ENCODE data around the gene BRICD5. TPM values are rescaled to one million over a fixed set of nuclear protein-coding genes. Genes with fewer than 3 reads are reported as not detected.
A peak's percentile ranks its signal among the peaks of the same experiment; 100 is the strongest.

BRICD5 gene
- total and polyA plus RNA-seq, 2 donors from 2014 or later = 7.2 to 8.2 TPM

DNA sequence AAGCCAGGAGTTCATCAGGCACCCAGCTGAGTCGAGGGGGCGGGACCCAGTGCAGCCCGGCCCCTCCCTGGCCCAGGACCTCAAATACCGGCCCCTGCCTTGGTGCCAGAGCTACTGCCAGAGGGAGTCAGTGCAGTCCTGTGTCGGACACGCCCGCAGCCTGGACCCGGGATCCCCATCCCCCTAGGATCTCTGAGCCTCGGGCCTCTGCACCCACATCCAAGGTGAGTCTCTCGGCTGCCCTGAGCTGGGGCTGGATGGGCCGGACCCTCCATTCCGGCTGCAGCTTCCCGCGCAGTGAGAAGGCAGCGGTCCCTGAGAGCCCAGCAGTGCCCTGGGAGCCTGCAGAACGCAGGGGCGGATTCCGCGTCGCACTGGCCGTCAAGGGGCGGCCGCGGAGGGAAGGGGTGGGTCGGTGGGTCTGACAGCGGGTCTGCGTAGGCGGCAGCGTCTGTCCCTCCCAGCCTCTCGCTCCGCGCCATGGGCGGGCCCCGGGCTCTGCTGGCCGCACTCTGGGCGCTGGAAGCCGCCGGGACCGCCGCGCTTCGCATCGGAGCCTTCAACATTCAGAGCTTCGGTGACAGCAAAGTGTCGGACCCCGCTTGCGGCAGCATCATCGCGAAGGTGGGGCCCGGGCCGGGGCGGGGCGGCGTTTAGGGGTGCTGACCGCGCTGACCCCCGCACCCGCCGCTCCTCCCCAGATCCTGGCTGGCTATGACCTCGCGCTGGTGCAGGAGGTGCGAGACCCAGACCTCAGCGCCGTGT is 25.9 kb upstream of the BRICD5 start, which contains the start of gene DNASE1L2:
Gene DNASE1L2, plus strand, starts transcription at position 108 of the 765 bp plus-strand sequence. Its CDS starts 373 bp downstream, at position 481.
- H3K36me3 ChIP-seq (ENCODE audit: control insufficient read depth in 2 of 3, insufficient read depth in 3 of 3, low read length in 3 of 3) = peaks cover 0 to 15% (median 9%) of the 10 kb centered on the region in 3 donors
- peak; percentile 50 to 82 (median 68) for DNase-seq

DNA sequence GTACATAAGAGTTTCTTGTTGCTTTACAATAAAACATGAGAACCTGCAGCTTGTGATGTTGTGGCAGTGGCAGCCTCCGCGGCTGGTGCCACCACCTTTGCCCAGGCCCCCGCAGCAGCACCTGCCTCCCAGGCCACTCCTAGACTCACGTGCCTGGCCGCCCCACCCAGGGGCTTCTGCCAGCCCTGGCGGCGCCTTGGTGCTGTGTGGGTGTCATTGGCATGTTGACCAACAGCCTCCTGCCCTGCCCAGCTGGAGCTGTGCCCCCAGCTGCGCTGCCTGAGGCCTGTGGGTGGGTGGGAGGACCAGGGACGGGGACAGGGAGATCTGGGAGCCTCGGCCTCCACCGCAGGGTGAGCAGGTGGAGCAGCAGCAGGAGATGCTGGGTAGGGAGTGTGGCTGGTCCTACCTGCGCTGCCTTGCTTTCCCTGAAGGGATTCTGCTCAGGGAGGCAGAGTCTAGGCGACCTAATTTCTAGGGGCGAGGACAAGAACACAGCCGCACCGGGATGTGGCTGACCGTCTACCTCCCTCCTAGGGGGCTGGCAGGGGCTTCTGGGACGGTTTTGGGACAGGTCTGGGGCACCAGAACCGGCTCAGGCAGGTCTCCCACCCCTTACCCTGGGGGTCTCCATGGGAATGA is 25.2 kb upstream of the BRICD5 start:
- DNase-seq = peak in 1 of 5 donors; percentile 67

More for the DNA sequence above, 25.9 kb upstream of the BRICD5 start, which contains the start of gene DNASE1L2:
- Histone ChIP-seq H3K4me3 (ENCODE audit: low read length in 3 of 3) (no peak within 1 kb of the TSS), H3K9ac (ENCODE audit: low read length in 3 of 3) (no peak within 1 kb of the TSS), H3K27ac (ENCODE audit: low read depth in 2 of 2, low read length in 2 of 2) (no peak within 1 kb of the TSS), H3K9me3 (ENCODE audit: control insufficient read depth in 2 of 3, insufficient read depth in 1 of 3, low read length in 3 of 3) (no peaks in the 10 kb centered on the region), H3K27me3 (ENCODE audit: control insufficient read depth, insufficient read depth, low read length) (no peaks in the 10 kb centered on the region), H3K4me1 (ENCODE audit: control insufficient read depth in 2 of 3, insufficient read depth in 2 of 3, low read depth in 1 of 3, low read length in 3 of 3) (peaks cover 0 to 7% (median 0%) of the 10 kb centered on the region in 3 donors)
- TF ChIP-seq, protein P1, sequence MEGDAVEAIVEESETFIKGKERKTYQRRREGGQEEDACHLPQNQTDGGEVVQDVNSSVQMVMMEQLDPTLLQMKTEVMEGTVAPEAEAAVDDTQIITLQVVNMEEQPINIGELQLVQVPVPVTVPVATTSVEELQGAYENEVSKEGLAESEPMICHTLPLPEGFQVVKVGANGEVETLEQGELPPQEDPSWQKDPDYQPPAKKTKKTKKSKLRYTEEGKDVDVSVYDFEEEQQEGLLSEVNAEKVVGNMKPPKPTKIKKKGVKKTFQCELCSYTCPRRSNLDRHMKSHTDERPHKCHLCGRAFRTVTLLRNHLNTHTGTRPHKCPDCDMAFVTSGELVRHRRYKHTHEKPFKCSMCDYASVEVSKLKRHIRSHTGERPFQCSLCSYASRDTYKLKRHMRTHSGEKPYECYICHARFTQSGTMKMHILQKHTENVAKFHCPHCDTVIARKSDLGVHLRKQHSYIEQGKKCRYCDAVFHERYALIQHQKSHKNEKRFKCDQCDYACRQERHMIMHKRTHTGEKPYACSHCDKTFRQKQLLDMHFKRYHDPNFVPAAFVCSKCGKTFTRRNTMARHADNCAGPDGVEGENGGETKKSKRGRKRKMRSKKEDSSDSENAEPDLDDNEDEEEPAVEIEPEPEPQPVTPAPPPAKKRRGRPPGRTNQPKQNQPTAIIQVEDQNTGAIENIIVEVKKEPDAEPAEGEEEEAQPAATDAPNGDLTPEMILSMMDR (IDR thresholded peaks at IDR 0.05; ENCODE audit: borderline replicate concordance, extremely low read depth, insufficient read depth) = no peak
- intact Hi-C loops (cut with DNase I) = no loop called here
- FAIRE-seq = no peak

DNA sequence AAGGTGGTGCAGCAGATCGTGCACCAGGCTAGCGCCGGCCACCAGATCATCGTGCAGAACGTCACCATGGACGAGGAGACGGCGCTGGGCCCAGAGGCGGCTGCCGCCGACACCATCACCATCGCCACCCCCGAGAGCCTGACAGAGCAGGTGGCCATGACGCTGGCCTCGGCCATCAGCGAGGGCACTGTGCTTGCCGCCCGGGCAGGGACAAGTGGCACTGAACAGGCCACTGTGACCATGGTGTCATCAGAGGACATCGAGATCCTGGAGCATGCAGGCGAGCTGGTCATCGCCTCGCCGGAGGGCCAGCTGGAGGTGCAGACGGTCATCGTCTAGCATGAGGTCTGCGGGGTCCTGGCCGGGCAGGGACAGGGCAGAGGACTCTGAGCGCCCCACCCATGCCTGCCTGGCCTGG is 24.6 kb upstream of the BRICD5 start:
- intact Hi-C loops (cut with DNase I) = no loop called here
- FAIRE-seq = no peak
- H3K9me3 ChIP-seq (ENCODE audit: control insufficient read depth in 2 of 3, insufficient read depth in 1 of 3, low read length in 3 of 3) = no peaks in the 10 kb centered on the region
- peak in 1 of 5 donors; percentile 75 for DNase-seq
- peaks cover 0 to 19% (median 12%) of the 10 kb centered on the region in 3 donors for H3K36me3 ChIP-seq (ENCODE audit: control insufficient read depth in 2 of 3, insufficient read depth in 3 of 3, low read length in 3 of 3)
- peaks cover 0 to 7% (median 0%) of the 10 kb centered on the region in 3 donors for H3K4me1 ChIP-seq (ENCODE audit: control insufficient read depth in 2 of 3, insufficient read depth in 2 of 3, low read depth in 1 of 3, low read length in 3 of 3)
- no peaks in the 10 kb centered on the region for H3K27me3 ChIP-seq (ENCODE audit: control insufficient read depth, insufficient read depth, low read length)
- no peak overlapping the region for H3K27ac ChIP-seq (ENCODE audit: low read depth in 2 of 2, low read length in 2 of 2)
- no peak overlapping the region for H3K9ac ChIP-seq (ENCODE audit: low read length in 3 of 3)
- TF ChIP-seq, protein P1 (IDR thresholded peaks at IDR 0.05; ENCODE audit: borderline replicate concordance, extremely low read depth, insufficient read depth) = no peak
- no peak overlapping the region for H3K4me3 ChIP-seq (ENCODE audit: low read length in 3 of 3)

More for the DNA sequence above, 25.2 kb upstream of the BRICD5 start:
- no peak overlapping the region for H3K9ac ChIP-seq (ENCODE audit: low read length in 3 of 3)
- H3K27ac ChIP-seq (ENCODE audit: low read depth in 2 of 2, low read length in 2 of 2) = no peak overlapping the region
- no peak overlapping the region for H3K4me3 ChIP-seq (ENCODE audit: low read length in 3 of 3)
- no peak for FAIRE-seq
- peaks cover 0 to 7% (median 0%) of the 10 kb centered on the region in 3 donors for H3K4me1 ChIP-seq (ENCODE audit: control insufficient read depth in 2 of 3, insufficient read depth in 2 of 3, low read depth in 1 of 3, low read length in 3 of 3)
- TF ChIP-seq, protein P1 (IDR thresholded peaks at IDR 0.05; ENCODE audit: borderline replicate concordance, extremely low read depth, insufficient read depth) = no peak
- intact Hi-C loops (cut with DNase I) = no loop called here
- no peaks in the 10 kb centered on the region for H3K27me3 ChIP-seq (ENCODE audit: control insufficient read depth, insufficient read depth, low read length)
- H3K36me3 ChIP-seq (ENCODE audit: control insufficient read depth in 2 of 3, insufficient read depth in 3 of 3, low read length in 3 of 3) = peaks cover 0 to 19% (median 12%) of the 10 kb centered on the region in 3 donors
- H3K9me3 ChIP-seq (ENCODE audit: control insufficient read depth in 2 of 3, insufficient read depth in 1 of 3, low read length in 3 of 3) = no peaks in the 10 kb centered on the region

All from kidney (tissue), 14 donors.